NCI-H1417 treated with DMSO at 0.1 percent for 48 hours (cell line): ENCODE measurements around the gene CES2.
"Not testable (repeated sequence)": the region's sequence is repeated elsewhere in the genome, so short reads cannot be mapped to it uniquely, and the experiment has no call there.

ENCODE experiments used
- DNase-seq: peaks from one replicate; lab custom pipeline; 2025; lab: John Stamatoyannopoulos, UW

The CES2 gene

DNA sequence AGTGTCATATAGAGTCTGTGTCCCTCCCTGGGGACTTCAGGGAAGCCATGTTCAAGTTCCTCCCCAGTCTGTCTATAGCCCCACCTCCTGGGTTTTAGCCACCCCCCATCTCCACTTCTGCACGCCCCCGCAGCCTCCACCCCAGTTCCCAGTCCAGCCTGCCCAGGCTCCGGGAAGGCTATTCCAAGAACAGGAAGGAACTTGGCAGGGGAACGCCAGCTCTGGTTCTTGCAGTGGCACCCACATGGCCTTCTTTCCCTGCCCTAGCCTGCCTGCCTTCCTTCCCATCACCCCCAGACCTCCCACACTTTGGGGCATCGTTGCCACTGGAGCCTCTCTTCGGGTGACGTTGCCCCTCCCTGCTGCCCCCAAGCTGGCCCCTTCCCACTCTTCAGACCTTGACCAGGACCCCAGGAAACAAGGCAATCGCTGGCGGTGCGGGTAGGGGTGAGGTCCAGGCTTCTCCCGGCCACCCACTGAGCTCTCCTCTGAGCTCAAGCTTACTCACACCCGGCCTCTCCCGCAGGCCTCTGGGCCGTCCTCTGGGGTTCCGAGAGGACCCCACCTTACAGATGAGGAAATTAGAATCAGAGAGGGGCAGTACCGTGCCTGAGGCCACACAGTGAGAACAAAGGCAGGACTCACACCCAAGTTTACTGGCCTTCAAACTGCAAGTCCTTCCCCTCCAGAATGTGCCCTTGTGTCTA is 43.8 kb downstream of the CES2 start:
- DNase-seq, result no peak

DNA sequence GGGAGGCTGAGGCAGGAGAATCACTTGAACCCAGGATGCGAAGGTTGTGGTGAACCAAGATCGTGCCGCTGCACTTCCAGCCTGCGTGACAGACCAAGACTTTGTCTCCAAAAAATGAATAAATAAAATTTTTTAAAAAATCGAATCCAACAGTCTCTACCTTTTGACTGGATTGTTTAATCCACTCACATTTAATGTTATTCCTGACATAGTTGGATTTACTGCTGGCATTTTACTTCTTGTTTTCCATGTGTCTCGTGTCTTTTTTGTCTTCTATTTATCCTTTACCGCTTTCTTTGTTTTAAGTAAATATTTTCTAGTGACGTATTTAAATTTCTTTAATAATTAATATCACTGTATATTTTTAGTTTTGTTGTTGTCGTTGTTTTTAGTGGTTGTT is 47.7 kb downstream of the CES2 start:
- no peak for DNase-seq

DNA sequence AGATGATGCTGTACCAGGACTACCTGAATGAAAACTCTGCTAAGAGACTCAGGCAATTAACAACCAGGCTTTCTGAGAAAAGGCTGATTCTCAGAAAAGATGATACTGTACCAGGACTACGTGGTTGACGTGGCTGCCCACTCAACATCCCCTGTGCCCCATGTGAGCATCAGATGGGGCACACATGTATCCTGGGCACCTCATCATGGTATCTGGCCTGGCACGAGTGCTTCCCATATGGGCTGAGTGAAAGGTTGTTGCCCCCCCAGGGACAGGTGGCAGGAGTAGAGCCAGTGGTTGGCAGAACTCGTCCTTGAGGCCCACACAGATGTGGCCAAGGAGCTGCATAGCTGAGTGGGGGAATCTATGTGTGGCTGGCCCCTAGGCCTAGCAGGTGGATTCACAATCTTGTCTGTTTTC is 49.6 kb downstream of the CES2 start:
- DNase-seq, result no peak

DNA sequence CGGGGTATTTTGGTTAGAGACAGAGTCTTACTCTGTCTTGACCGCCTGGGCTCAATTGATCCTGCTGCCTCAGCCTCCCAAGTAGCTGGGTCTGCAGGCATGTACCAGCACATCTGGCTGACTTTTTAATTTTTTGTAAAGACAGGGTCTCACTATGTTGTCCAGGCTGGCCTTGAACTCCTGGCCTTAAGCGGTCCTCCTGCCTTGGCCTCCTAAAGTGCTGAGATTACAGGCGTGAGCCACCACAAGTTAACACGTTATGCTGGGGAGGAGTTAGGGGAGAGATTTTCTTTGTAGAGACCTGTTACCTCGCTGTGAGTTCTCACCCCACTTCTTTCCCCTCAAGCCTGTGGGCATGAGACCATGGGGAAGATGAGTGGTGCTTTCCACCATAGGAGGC is 51.2 kb downstream of the CES2 start:
- no peak for DNase-seq

DNA sequence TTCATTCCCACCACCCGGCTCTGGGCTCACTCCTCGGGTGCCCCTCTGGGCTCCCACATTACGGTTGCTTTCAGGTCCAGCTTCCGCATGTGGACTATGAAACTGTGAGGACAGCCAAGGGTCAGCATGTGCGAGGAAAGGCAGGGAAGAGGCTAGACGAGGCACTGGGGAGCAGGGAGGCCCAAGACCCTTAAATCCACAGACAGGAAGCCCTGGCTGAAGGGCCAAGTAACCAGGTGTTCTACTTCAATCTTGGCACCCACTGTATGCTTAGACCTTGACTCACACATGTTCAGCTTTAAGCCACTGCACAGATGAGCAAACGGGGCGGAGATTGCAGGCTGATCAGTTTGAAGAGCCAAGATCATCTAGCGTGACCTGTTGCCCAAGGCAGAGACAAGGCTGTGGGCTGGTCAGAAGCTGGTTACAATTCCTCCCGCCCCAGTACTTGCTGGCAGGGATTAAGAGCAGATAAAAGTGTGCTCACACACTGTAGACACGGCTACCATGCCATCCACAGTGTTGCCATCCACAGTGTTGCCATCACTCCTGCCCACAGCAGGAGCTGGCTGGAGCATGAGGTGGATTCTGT is 53.0 kb downstream of the CES2 start, which contains the start of gene CES4A:
Gene CES4A, plus strand, starts transcription at position 393 of the 592 bp plus-strand sequence. Its CDS starts 184 bp downstream, at position 577.
- no peak for DNase-seq

DNA sequence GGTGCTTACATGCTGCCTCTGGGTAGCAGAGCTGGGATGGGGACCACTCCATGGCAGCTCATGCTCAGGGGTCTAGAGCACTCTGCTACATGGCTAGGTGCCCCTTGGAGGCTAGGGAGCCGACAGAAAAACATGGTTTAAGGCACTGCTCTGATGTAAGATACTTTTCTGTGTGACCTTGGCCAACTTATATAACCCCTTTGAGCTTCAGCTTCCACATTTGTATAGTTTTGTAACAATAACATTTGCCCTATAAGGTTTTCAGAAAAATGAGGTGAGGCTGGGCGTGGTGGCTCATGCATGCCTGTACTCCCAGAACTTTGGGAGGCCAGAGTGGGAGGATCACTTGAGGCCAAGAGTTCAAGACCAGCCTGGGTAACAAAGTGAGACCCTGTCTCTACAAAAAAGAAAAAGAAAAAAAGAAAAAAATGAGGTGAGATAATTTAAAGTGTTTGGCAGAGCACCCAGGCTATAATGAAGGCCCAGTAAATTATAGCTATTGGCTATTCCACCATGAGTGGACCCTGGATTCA is 56.3 kb downstream of the CES2 start:
- no peak for DNase-seq

DNA sequence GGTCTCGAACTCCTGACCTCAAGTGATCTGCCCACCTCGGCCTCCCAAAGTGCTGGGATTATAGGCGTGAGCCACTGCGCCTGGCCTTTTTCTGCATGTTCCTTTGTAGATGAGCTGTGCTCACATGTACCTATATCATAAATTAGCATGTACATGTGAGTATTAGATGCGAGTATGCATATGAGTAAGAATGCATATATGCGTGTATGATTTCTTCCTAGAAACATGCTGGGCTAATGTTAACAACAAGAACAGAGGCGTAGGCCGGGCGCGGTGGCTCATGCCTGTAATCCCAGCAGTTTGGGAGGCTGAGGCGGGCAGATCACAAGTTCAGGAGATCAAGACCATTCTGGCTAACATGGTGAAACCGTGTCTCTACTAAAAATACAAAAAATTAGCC is 58.2 kb downstream of the CES2 start:
- DNase-seq, result not testable (repeated sequence)
